Sigmoid colon (tissue), 4 donors: ENCODE data around the gene LRRK2.

Source experiments
- EP300 ChIP-seq, 4 donors: sonication (generic); formaldehyde crosslinking; IDR thresholded peaks; one replicate each; pipeline ENCODE4 v1.6.1; 2017; ENCODE audit warnings: antibody characterized with exemption in 4 of 4
- POLR2AphosphoS5 ChIP-seq, 4 donors: sonication (generic); formaldehyde crosslinking; IDR thresholded peaks; one replicate each; pipeline ENCODE4 v1.6.1; 2017; ENCODE audit warnings: antibody characterized with exemption in 4 of 4

GRCh38 chr12:40324261-40324660 is 99.5 kb downstream of the LRRK2 start:
- no peak for TF ChIP-seq EP300 (IDR thresholded peaks at IDR 0.05)
- TF ChIP-seq POLR2AphosphoS5 (IDR thresholded peaks at IDR 0.05): no peak
